ENCODE measurements around the gene SULT1C4.

Gene SULT1C4

GRCh38 chr2:108436976-108437375 lies 59.2 kb downstream of the SULT1C4 start:
- Histone ChIP-seq H3K27ac (no peak overlapping the region), H3K36me3 (ENCODE audit: insufficient read depth, low read length) (no peaks in the 10 kb centered on the region), H3K9me3 (ENCODE audit: low read depth, low read length) (no peaks in the 10 kb centered on the region), H3K9ac (ENCODE audit: insufficient read length) (no peak overlapping the region), H3K4me3 (no peak overlapping the region)
- no peak for DNase-seq (ENCODE audit: low read depth, low spot score)
- TF ChIP-seq POLR2AphosphoS5 (IDR thresholded peaks at IDR 0.05; ENCODE audit: borderline replicate concordance, low read depth, low read length): no peak
- no peak for TF ChIP-seq EZH2 (IDR thresholded peaks at IDR 0.05)
- no peak for TF ChIP-seq FOXP2 (optimal IDR thresholded peaks at IDR 0.05; ENCODE audit: control extremely low read depth, extremely low read length, insufficient read depth)

All from SK-N-MC (cell line).